Adrenal gland (tissue), 12 donors: ENCODE measurements around the gene CDKN2B. TPM values are rescaled to one million over a fixed set of nuclear protein-coding genes. Genes with fewer than 3 reads are reported as not detected.

Source experiments
- DNase-seq, 7 donors: peaks; one replicate each; pipeline ENCODE4 v3.0.0-alpha.2; 2019 to 2020
- H3K27ac ChIP-seq, 5 donors: fragments of 200-600 bp; sonication (generic) in 4 of 5; 1 replicate in 3 of 5; 2 replicates in 2 of 5; pipeline versions ENCODE4 v1.5.1 to v1.8.0; 2016 to 2020; ENCODE audit warnings: mild to moderate bottlenecking in 1 of 5
- H3K27me3 ChIP-seq: fragments of 200-600 bp; 2 replicates; pipeline ENCODE4 v1.8.0; 2021
- H3K36me3 ChIP-seq, 2 donors: fragments of 200-600 bp; replicated peaks in 1 of 2; 1 replicate in 1 of 2; 2 replicates in 1 of 2; pipeline versions ENCODE4 v1.5.1 to v1.8.0; 2018 to 2022
- H3K4me1 ChIP-seq, 2 donors: fragments of 200-600 bp; replicated peaks in 1 of 2; 1 replicate in 1 of 2; 2 replicates in 1 of 2; pipeline versions ENCODE4 v1.5.1 to v1.8.0; 2018 to 2021
- H3K4me3 ChIP-seq, 4 donors: fragments of 200-600 bp; sonication (generic) in 3 of 4; one replicate each; pipeline ENCODE4 v1.5.1; 2016 to 2018
- H3K9me3 ChIP-seq, 3 donors: fragments of 200-600 bp; sonication (generic) in 1 of 3; replicated peaks in 1 of 3; 1 replicate in 2 of 3; 2 replicates in 1 of 3; pipeline versions ENCODE4 v1.5.1 to v1.8.0; 2016 to 2021
- CTCF ChIP-seq, 6 experiments: fragments of 450-650 bp in 4 of 6; fragments of 200-600 bp in 2 of 6; sonication (generic) in 1 of 6; IDR thresholded peaks; 1 replicate in 5 of 6; 2 replicates in 1 of 6; pipeline versions ENCODE4 v1.5.1 to v1.8.0; 2016 to 2021; ENCODE audit warnings: antibody characterized with exemption in 6 of 6, mild to moderate bottlenecking in 2 of 6, moderate library complexity in 1 of 6
- POLR2A ChIP-seq, 2 donors: fragments of 450-650 bp; IDR thresholded peaks; one replicate each; pipeline ENCODE4 v1.6.1; 2017; ENCODE audit warnings: antibody characterized with exemption in 2 of 2, mild to moderate bottlenecking in 2 of 2, moderate library complexity in 1 of 2
- WGBS, 4 donors: extraction: QIAGEN DNeasy Blood & Tissue Kit in 2 of 4; methylation state at CpG; one replicate each; pipeline versions ENCODE4 v1.1.5 to v1.1.7; 2013 to 2017; 5-methylcytosine and 5-hydroxymethylcytosine counted together
- intact Hi-C, 2 donors: fragments of 100-400 bp; cut with DNase I; formaldehyde crosslinking; loops; one replicate each; pipeline versions ENCODE4 v1.14.1 to v1.15.0; 2022 to 2023
- polyA plus RNA-seq, 3 donors: library from polyadenylated mRNA; stranded (reverse); fragments of 200-250 nt in 2 of 3; fragments of 350-450 nt in 1 of 3; fragmentation: Illumina TruSeq in 1 of 3; extraction: RNeasy Lipid Tissue Mini Kit (QIAGEN cat#74804) in 1 of 3; gene quantifications; one replicate each; pipeline ENCODE4 v1.2.3, GENCODE V29; 2013 to 2014
- total RNA-seq, 9 donors: library from RNA; depleted of rRNA in 4 of 9; stranded (reverse); fragments of >200 nt in 4 of 9; fragments of 120-200 nt in 1 of 9; fragmentation: NEBNext Ultra II Directional in 1 of 9; extraction: Animal tissue kit (Norgen Biotek cat#: 25700) in 1 of 9; gene quantifications; one replicate each; pipeline versions ENCODE4 v1.1.0 to v1.2.4, GENCODE V29; 2013 to 2023
- donor health status: healthy with polysubstance abuse.
- donor health status: Bipolar disorder and iron deficiency.
- donor health status: DM: yes; HTN: yes; CAD: no.
- donor health status: DM: no; HTN: no; CAD: no.
- donor health status: DM: no; HTN: no; CAD: no.
- donor health status: DM: yes; HTN: yes; CAD: no.

CDKN2B gene
- total and polyA plus RNA-seq, 12 donors: 0.78 to 13.8 (median 4.7) TPM

DNA sequence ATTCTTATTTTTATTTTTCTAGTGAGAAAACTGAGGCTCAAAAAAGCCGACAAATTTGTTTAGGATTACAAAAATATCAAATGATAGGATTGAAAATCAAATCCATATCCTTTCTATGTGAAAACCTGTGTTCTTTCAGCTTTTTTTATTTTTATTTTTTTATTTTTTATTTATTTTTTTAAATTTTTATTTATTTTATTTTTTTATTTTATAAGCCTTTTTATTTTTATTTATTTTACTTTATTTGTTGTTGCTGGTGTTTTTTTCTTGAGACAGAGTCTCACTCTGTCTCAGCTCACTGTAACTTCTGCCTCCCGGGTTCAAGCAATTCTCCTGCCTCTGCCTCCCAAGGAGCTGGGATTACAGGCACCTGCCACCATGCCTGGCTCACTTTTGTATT is 45.4 kb upstream of the CDKN2B start:
- DNase-seq: no peak
- Histone ChIP-seq H3K4me3 (no peak overlapping the region), H3K27ac (no peak overlapping the region), H3K36me3 (no peaks in the 10 kb centered on the region), H3K4me1 (no peaks in the 10 kb centered on the region), H3K27me3 (no peaks in the 10 kb centered on the region), H3K9me3 (no peaks in the 10 kb centered on the region)
- 97 to 98% (median 97%) methylated on average over 2 of the region's 2 CpGs for WGBS, 4 donors
- intact Hi-C loops: loop anchor here in 1 of 2 donors (10.0 kb wide), 1 partner anchor 60 kb away; no protein-coding TSS in a partner anchor
- TF ChIP-seq POLR2A (IDR thresholded peaks at IDR 0.05) (no peak), CTCF (IDR thresholded peaks at IDR 0.05) (no peak)

- Histone ChIP-seq H3K36me3 (no peaks in the 10 kb centered on the region), H3K27ac (no peak overlapping the region), H3K4me1 (no peaks in the 10 kb centered on the region), H3K4me3 (no peak overlapping the region), H3K27me3 (no peaks in the 10 kb centered on the region), H3K9me3 (no peaks in the 10 kb centered on the region)
- WGBS, 4 donors: 92 to 96% (median 93%) methylated on average over 3 of the region's 3 CpGs
- no peak for DNase-seq
- TF ChIP-seq POLR2A (IDR thresholded peaks at IDR 0.05): no peak
- TF ChIP-seq CTCF (IDR thresholded peaks at IDR 0.05): no peak
- intact Hi-C loops: loop anchor here in 1 of 2 donors (10.0 kb wide), 1 partner anchor 61 kb away; no protein-coding TSS in a partner anchor
These were observed 45.0 kb upstream of the CDKN2B start for GRCh38 chr9:22054076-22054475.

GRCh38 chr9:22053178-22053577 is 44.1 kb upstream of the CDKN2B start:
- H3K4me3 ChIP-seq: no peak overlapping the region
- H3K9me3 ChIP-seq: no peaks in the 10 kb centered on the region
- no peaks in the 10 kb centered on the region for H3K4me1 ChIP-seq
- intact Hi-C loops: loop anchor here in 1 of 2 donors (10.0 kb wide), 1 partner anchor 62 kb away; no protein-coding TSS in a partner anchor
- DNase-seq: no peak
- H3K36me3 ChIP-seq: no peaks in the 10 kb centered on the region
- TF ChIP-seq CTCF (IDR thresholded peaks at IDR 0.05): no peak
- no peak for TF ChIP-seq POLR2A (IDR thresholded peaks at IDR 0.05)
- 56 to 72% (median 62%) methylated on average over 2 of the region's 2 CpGs for WGBS, 4 donors
- H3K27me3 ChIP-seq: no peaks in the 10 kb centered on the region
- H3K27ac ChIP-seq: no peak overlapping the region

- no peak for TF ChIP-seq CTCF (IDR thresholded peaks at IDR 0.05)
- TF ChIP-seq POLR2A (IDR thresholded peaks at IDR 0.05): no peak
- intact Hi-C loops: loop anchor here in 1 of 2 donors (10.0 kb wide), 1 partner anchor 62 kb away; no protein-coding TSS in a partner anchor
These were observed 43.4 kb upstream of the CDKN2B start for GRCh38 chr9:22052376-22052945.

More at GRCh38 chr9:22052376-22052945, 43.4 kb upstream of the CDKN2B start:
- Histone ChIP-seq H3K36me3 (no peaks in the 10 kb centered on the region), H3K27ac (no peak overlapping the region), H3K9me3 (no peaks in the 10 kb centered on the region), H3K4me3 (no peak overlapping the region), H3K27me3 (no peaks in the 10 kb centered on the region), H3K4me1 (no peaks in the 10 kb centered on the region)
- WGBS, 4 donors: 41 to 50% (median 46%) methylated on average over 4 of the region's 4 CpGs
- DNase-seq: peak in 1 of 7 donors; percentile 13
